ENCODE results near the gene ARHGAP24.
"Not testable (repeated sequence)": the region's sequence is repeated elsewhere in the genome, so short reads cannot be mapped to it uniquely, and the experiment has no call there.

The ARHGAP24 gene

GRCh38 chr4:86015412-86016350, 540.7 kb downstream of the ARHGAP24 start:
- no peak for DNase-seq (ENCODE audit: low read depth in 2 of 2)

GRCh38 chr4:86019362-86019761, 544.4 kb downstream of the ARHGAP24 start:
- no peak for DNase-seq (ENCODE audit: low read depth in 2 of 2)

GRCh38 chr4:86019906-86020305, 545.0 kb downstream of the ARHGAP24 start:
- DNase-seq (ENCODE audit: low read depth in 2 of 2), result no peak

GRCh38 chr4:86021671-86022070, 546.7 kb downstream of the ARHGAP24 start:
- not testable (repeated sequence) for DNase-seq (ENCODE audit: low read depth in 2 of 2)

GRCh38 chr4:86026720-86027119, 551.8 kb downstream of the ARHGAP24 start:
- DNase-seq (ENCODE audit: low read depth in 2 of 2), result no peak

GRCh38 chr4:86031927-86032326, 557.0 kb downstream of the ARHGAP24 start:
- DNase-seq (ENCODE audit: low read depth in 2 of 2), result no peak

GRCh38 chr4:86032476-86033022, 557.6 kb downstream of the ARHGAP24 start:
- DNase-seq (ENCODE audit: low read depth in 2 of 2), result no peak

GRCh38 chr4:86033171-86033570, 558.2 kb downstream of the ARHGAP24 start:
- no peak for DNase-seq (ENCODE audit: low read depth in 2 of 2)

- DNase-seq (ENCODE audit: low read depth in 2 of 2), result no peak
Measured at GRCh38 chr4:86034616-86035015, 559.7 kb downstream of the ARHGAP24 start.

GRCh38 chr4:86035688-86036087, 560.7 kb downstream of the ARHGAP24 start:
- no peak for DNase-seq (ENCODE audit: low read depth in 2 of 2)

- DNase-seq (ENCODE audit: low read depth in 2 of 2), result no peak
Measured at GRCh38 chr4:86036736-86037135, 561.8 kb downstream of the ARHGAP24 start.

GRCh38 chr4:86038037-86038436, 563.1 kb downstream of the ARHGAP24 start:
- DNase-seq (ENCODE audit: low read depth in 2 of 2), result no peak

- DNase-seq (ENCODE audit: low read depth in 2 of 2), result no peak
Measured at GRCh38 chr4:86043755-86044592, 569.0 kb downstream of the ARHGAP24 start.

- no peak for DNase-seq (ENCODE audit: low read depth in 2 of 2)
Measured at GRCh38 chr4:86044593-86044985, 569.6 kb downstream of the ARHGAP24 start.

- no peak for DNase-seq (ENCODE audit: low read depth in 2 of 2)
Measured at GRCh38 chr4:86048426-86048825, 573.5 kb downstream of the ARHGAP24 start.

GRCh38 chr4:86050496-86050895, 575.5 kb downstream of the ARHGAP24 start:
- no peak for DNase-seq (ENCODE audit: low read depth in 2 of 2)
